RWPE2 (cell line): ENCODE results near the gene KAT8.

Experiments
- ATAC-seq: fragments of 200-7000 bp; cut with Tn5 transposase; 3 replicates; pipeline ENCODE4 v1.9.1; 2021; ENCODE audit warnings: low read depth
- DNase-seq: peaks from one replicate; pipeline ENCODE4 v3.0.0-alpha.2; 2020; ENCODE audit warnings: low spot score
- H3K27ac ChIP-seq: fragments of 450-650 bp; 2 replicates; pipeline ENCODE4 v1.5.1; 2017; ENCODE audit warnings: mild to moderate bottlenecking; ENCODE audit not compliant: poor library complexity, severe bottlenecking
- H3K27me3 ChIP-seq: fragments of 250-450 bp; sonication (Bioruptor Pico); 2 replicates; pipeline ENCODE4 v1.5.1; 2021; ENCODE audit warnings: mild to moderate bottlenecking, moderate library complexity; ENCODE audit not compliant: insufficient read depth, poor library complexity, severe bottlenecking
- H3K36me3 ChIP-seq: fragments of 250-450 bp; sonication (Bioruptor Pico); 2 replicates; pipeline ENCODE4 v1.5.1; 2020; ENCODE audit warnings: low read depth, mild to moderate bottlenecking, moderate library complexity
- H3K4me1 ChIP-seq: fragments of 250-450 bp; sonication (Bioruptor Pico); 2 replicates; pipeline ENCODE4 v1.5.1; 2021; ENCODE audit warnings: mild to moderate bottlenecking, moderate library complexity; ENCODE audit not compliant: insufficient read depth, poor library complexity, severe bottlenecking
- H3K4me3 ChIP-seq: fragments of 250-450 bp; sonication (Bioruptor Pico); 2 replicates; pipeline ENCODE4 v1.5.1; 2021; ENCODE audit warnings: mild to moderate bottlenecking, moderate library complexity; ENCODE audit not compliant: severe bottlenecking
- H3K9me3 ChIP-seq: fragments of 250-450 bp; sonication (Bioruptor Pico); 2 replicates; pipeline ENCODE4 v1.5.1; 2021; ENCODE audit warnings: mild to moderate bottlenecking, moderate library complexity; ENCODE audit not compliant: severe bottlenecking
- CTCF ChIP-seq: fragments of 450-650 bp; IDR thresholded peaks from one replicate; pipeline ENCODE4 v1.5.1; 2017; ENCODE audit warnings: mild to moderate bottlenecking, moderate library complexity; ENCODE audit not compliant: poor library complexity, severe bottlenecking

The KAT8 gene

GRCh38 chr16:31110106-31111034 lies 7.1 kb upstream of the KAT8 start:
- no peaks in the 10 kb centered on the region for H3K27me3 ChIP-seq

GRCh38 chr16:31111881-31112466 lies 5.5 kb upstream of the KAT8 start:
- Histone ChIP-seq H3K9me3 (no peaks in the 10 kb centered on the region), H3K27ac (no peak overlapping the region), H3K4me1 (no peaks in the 10 kb centered on the region), H3K4me3 (no peak overlapping the region), H3K36me3 (peaks cover 38% of the 10 kb centered on the region), H3K27me3 (no peaks in the 10 kb centered on the region)
- DNase-seq (peak; percentile 56), ATAC-seq (no peak)
- TF ChIP-seq CTCF, result no peak

More at GRCh38 chr16:31110106-31111034, 7.1 kb upstream of the KAT8 start:
- Histone ChIP-seq H3K36me3 (peaks cover 38% of the 10 kb centered on the region), H3K4me3 (no peak overlapping the region), H3K4me1 (no peaks in the 10 kb centered on the region), H3K9me3 (no peaks in the 10 kb centered on the region), H3K27ac (no peak overlapping the region)
- no peak for ATAC-seq
- DNase-seq, result peak; percentile 59
- no peak for TF ChIP-seq CTCF

- Histone ChIP-seq H3K36me3 (peaks cover 38% of the 10 kb centered on the region), H3K9me3 (no peaks in the 10 kb centered on the region), H3K4me3 (no peak overlapping the region), H3K4me1 (no peaks in the 10 kb centered on the region), H3K27ac (peak overlapping the region; percentile 36), H3K27me3 (no peaks in the 10 kb centered on the region)
- ATAC-seq (no peak), DNase-seq (no peak)
- TF ChIP-seq CTCF, result no peak
Measured at GRCh38 chr16:31112711-31113110, 4.8 kb upstream of the KAT8 start.

- DNase-seq, result no peak
- no peaks in the 10 kb centered on the region for H3K9me3 ChIP-seq
- no peaks in the 10 kb centered on the region for H3K27me3 ChIP-seq
- no peak overlapping the region for H3K4me3 ChIP-seq
- H3K4me1 ChIP-seq, result no peaks in the 10 kb centered on the region
- no peak for ATAC-seq
- TF ChIP-seq CTCF, result no peak
- peak overlapping the region; percentile 36 for H3K27ac ChIP-seq
- H3K36me3 ChIP-seq, result peaks cover 38% of the 10 kb centered on the region
Measured at GRCh38 chr16:31113121-31114120, 4.0 kb upstream of the KAT8 start.
